ENCODE results near the gene SYT4. TPM values are rescaled to one million over a fixed set of nuclear protein-coding genes. Genes with fewer than 3 reads are reported as not detected.

The SYT4 gene
- total RNA-seq, 1 experiment from 2014 or later = not detected

- Mint-ChIP-seq H3K4me3 (ENCODE audit: unreplicated experiment) (no peak overlapping the region), H3K36me3 (ENCODE audit: insufficient read depth, unreplicated experiment) (no peaks in the 10 kb centered on the region), H3K27me3 (ENCODE audit: insufficient read depth, unreplicated experiment) (no peaks in the 10 kb centered on the region), H3K9me3 (ENCODE audit: unreplicated experiment) (no peaks in the 10 kb centered on the region), H3K4me1 (ENCODE audit: insufficient read depth, unreplicated experiment) (no peaks in the 10 kb centered on the region), H3K27ac (ENCODE audit: low read depth, unreplicated experiment) (no peak overlapping the region)
- intact Hi-C loops (cut with micrococcal nuclease) = no loop called here
- POLR2A ChIA-PET = no interaction called here
- CTCF ChIA-PET = interaction anchor here (0.6 to 1.1 kb wide), 4 partner anchors 23 to 1044 kb away, joined by 3 to 4 read pairs (median 4); no protein-coding TSS in a partner anchor
- no peak for TF ChIP-seq CTCF (IDR thresholded peaks at IDR 0.05; ENCODE audit: unreplicated experiment)
- no peak for DNase-seq (ENCODE audit: unreplicated experiment)
- BruUV-seq (replicated peaks) = no TSS peak
Measured at GRCh38 chr18:43248610-43249249, 28.6 kb downstream of the SYT4 start.

GRCh38 chr18:43247944-43248343 is 29.3 kb downstream of the SYT4 start:
- H3K9me3 Mint-ChIP-seq (ENCODE audit: unreplicated experiment) = no peaks in the 10 kb centered on the region
- DNase-seq (ENCODE audit: unreplicated experiment) = no peak
- ChIA-PET POLR2A (no interaction called here), CTCF (interaction anchor here (0.6 to 1.1 kb wide), 2 partner anchors 23 to 1043 kb away, joined by 3 to 4 read pairs; no protein-coding TSS in a partner anchor)
- H3K27ac Mint-ChIP-seq (ENCODE audit: low read depth, unreplicated experiment) = no peak overlapping the region
- intact Hi-C loops (cut with micrococcal nuclease) = no loop called here
- BruUV-seq (replicated peaks) = no TSS peak
- no peak for TF ChIP-seq CTCF (IDR thresholded peaks at IDR 0.05; ENCODE audit: unreplicated experiment)
- no peaks in the 10 kb centered on the region for H3K4me1 Mint-ChIP-seq (ENCODE audit: insufficient read depth, unreplicated experiment)
- no peaks in the 10 kb centered on the region for H3K27me3 Mint-ChIP-seq (ENCODE audit: insufficient read depth, unreplicated experiment)
- no peaks in the 10 kb centered on the region for H3K36me3 Mint-ChIP-seq (ENCODE audit: insufficient read depth, unreplicated experiment)
- H3K4me3 Mint-ChIP-seq (ENCODE audit: unreplicated experiment) = no peak overlapping the region

GRCh38 chr18:43238429-43238828 is 38.9 kb downstream of the SYT4 start:
- no peaks in the 10 kb centered on the region for H3K36me3 Mint-ChIP-seq (ENCODE audit: insufficient read depth, unreplicated experiment)
- no peak overlapping the region for H3K4me3 Mint-ChIP-seq (ENCODE audit: unreplicated experiment)
- no peak for DNase-seq (ENCODE audit: unreplicated experiment)
- CTCF ChIA-PET = no interaction called here
- POLR2A ChIA-PET = no interaction called here
- H3K27me3 Mint-ChIP-seq (ENCODE audit: insufficient read depth, unreplicated experiment) = no peaks in the 10 kb centered on the region
- no peak overlapping the region for H3K27ac Mint-ChIP-seq (ENCODE audit: low read depth, unreplicated experiment)
- BruUV-seq (replicated peaks) = no TSS peak
- no peaks in the 10 kb centered on the region for H3K9me3 Mint-ChIP-seq (ENCODE audit: unreplicated experiment)
- TF ChIP-seq CTCF (IDR thresholded peaks at IDR 0.05; ENCODE audit: unreplicated experiment) = no peak
- intact Hi-C loops (cut with micrococcal nuclease) = no loop called here
- H3K4me1 Mint-ChIP-seq (ENCODE audit: insufficient read depth, unreplicated experiment) = peaks cover 21% of the 10 kb centered on the region

GRCh38 chr18:43236921-43237320 is 40.4 kb downstream of the SYT4 start:
- Mint-ChIP-seq H3K36me3 (ENCODE audit: insufficient read depth, unreplicated experiment) (no peaks in the 10 kb centered on the region), H3K9me3 (ENCODE audit: unreplicated experiment) (no peaks in the 10 kb centered on the region), H3K27me3 (ENCODE audit: insufficient read depth, unreplicated experiment) (no peaks in the 10 kb centered on the region), H3K4me1 (ENCODE audit: insufficient read depth, unreplicated experiment) (peaks cover 21% of the 10 kb centered on the region), H3K4me3 (ENCODE audit: unreplicated experiment) (no peak overlapping the region), H3K27ac (ENCODE audit: low read depth, unreplicated experiment) (peak overlapping the region; percentile 13)
- no peak for TF ChIP-seq CTCF (IDR thresholded peaks at IDR 0.05; ENCODE audit: unreplicated experiment)
- no TSS peak for BruUV-seq (replicated peaks)
- ChIA-PET POLR2A (interaction anchor here (0.6 kb wide), 2 partner anchors 320 to 1569 kb away, joined by 3 read pairs; no protein-coding TSS in a partner anchor), CTCF (interaction anchor here (1.4 kb wide), 1 partner anchor 35 kb away, joined by 4 read pairs; no protein-coding TSS in a partner anchor)
- intact Hi-C loops (cut with micrococcal nuclease) = no loop called here
- peak; percentile 46 for DNase-seq (ENCODE audit: unreplicated experiment)

Measured in MCF 10A (cell line).